Chondrocyte (in vitro differentiated cells): ENCODE data around the gene DAB2IP. TPM values are rescaled to one million over a fixed set of nuclear protein-coding genes. Genes with fewer than 3 reads are reported as not detected.

Source experiments
- DNase-seq: peaks from one replicate; pipeline ENCODE4 v3.0.0; 2021; ENCODE audit warnings: mixed read lengths, low spot score
- H3K27ac Mint-ChIP-seq: one replicate; pipeline ENCODE4 v1.8.0; 2021; ENCODE audit warnings: mild to moderate bottlenecking, moderate library complexity, mixed read lengths; ENCODE audit not compliant: unreplicated experiment
- H3K27me3 Mint-ChIP-seq: 2 replicates; pipeline ENCODE4 v1.8.0; 2021; ENCODE audit warnings: low read depth, mixed read lengths
- H3K36me3 Mint-ChIP-seq: 2 replicates; pipeline ENCODE4 v1.8.0; 2021; ENCODE audit warnings: low read depth, mixed read lengths
- H3K4me1 Mint-ChIP-seq: 2 replicates; pipeline ENCODE4 v1.8.0; 2021; ENCODE audit warnings: low read depth, mild to moderate bottlenecking, mixed read lengths
- H3K4me3 Mint-ChIP-seq: one replicate; pipeline ENCODE4 v1.8.0; 2021; ENCODE audit warnings: mild to moderate bottlenecking, moderate library complexity, mixed read lengths; ENCODE audit not compliant: unreplicated experiment
- H3K9me3 Mint-ChIP-seq: 2 replicates; pipeline ENCODE4 v1.8.0; 2021; ENCODE audit warnings: low read depth, mixed read lengths
- CTCF ChIP-seq: fragments of 200-600 bp; sonication (generic); IDR thresholded peaks from 2 replicates; pipeline ENCODE4 v1.5.0; 2021; ENCODE audit warnings: antibody characterized with exemption, mild to moderate bottlenecking, moderate library complexity
- total RNA-seq: library from RNA; stranded (reverse); gene quantifications from 3 replicates; pipeline ENCODE4 v1.2.1, GENCODE V29; 2021

DAB2IP gene
- total RNA-seq, 1 donor from 2014 or later: 58.5 TPM

- Mint-ChIP-seq H3K4me3 (no peak overlapping the region), H3K9me3 (no peaks in the 10 kb centered on the region), H3K27ac (no peak overlapping the region), H3K27me3 (no peaks in the 10 kb centered on the region), H3K4me1 (peaks cover 49% of the 10 kb centered on the region), H3K36me3 (peaks cover 1% of the 10 kb centered on the region)
- DNase-seq: no peak
- no peak for TF ChIP-seq CTCF
These were observed 95.0 kb downstream of the DAB2IP start for GRCh38 chr9:121746411-121746810.

- peak overlapping the region; percentile 19 for H3K4me3 Mint-ChIP-seq
- H3K27ac Mint-ChIP-seq: peak overlapping the region; percentile 32
- no peak for TF ChIP-seq CTCF
- H3K9me3 Mint-ChIP-seq: no peaks in the 10 kb centered on the region
- DNase-seq: no peak
- H3K4me1 Mint-ChIP-seq: peaks cover 53% of the 10 kb centered on the region
- peaks cover 1% of the 10 kb centered on the region for H3K36me3 Mint-ChIP-seq
- H3K27me3 Mint-ChIP-seq: no peaks in the 10 kb centered on the region
These were observed 95.4 kb downstream of the DAB2IP start for GRCh38 chr9:121746866-121747265.

GRCh38 chr9:121748074-121748473, 96.6 kb downstream of the DAB2IP start:
- H3K27me3 Mint-ChIP-seq: no peaks in the 10 kb centered on the region
- TF ChIP-seq CTCF: no peak
- no peak for DNase-seq
- H3K4me3 Mint-ChIP-seq: no peak overlapping the region
- H3K9me3 Mint-ChIP-seq: no peaks in the 10 kb centered on the region
- H3K27ac Mint-ChIP-seq: peak overlapping the region; percentile 86
- H3K4me1 Mint-ChIP-seq: peaks cover 61% of the 10 kb centered on the region
- peaks cover 1% of the 10 kb centered on the region for H3K36me3 Mint-ChIP-seq

GRCh38 chr9:121748727-121749423, 97.4 kb downstream of the DAB2IP start:
- peak; percentile 26 for TF ChIP-seq CTCF
- Mint-ChIP-seq H3K36me3 (peaks cover 1% of the 10 kb centered on the region), H3K27ac (peak overlapping the region; percentile 86), H3K9me3 (no peaks in the 10 kb centered on the region), H3K27me3 (no peaks in the 10 kb centered on the region), H3K4me3 (no peak overlapping the region), H3K4me1 (peaks cover 61% of the 10 kb centered on the region)
- no peak for DNase-seq

- H3K27ac Mint-ChIP-seq: peak overlapping the region; percentile 86
- no peaks in the 10 kb centered on the region for H3K9me3 Mint-ChIP-seq
- H3K27me3 Mint-ChIP-seq: no peaks in the 10 kb centered on the region
- no peak for TF ChIP-seq CTCF
- DNase-seq: no peak
- H3K36me3 Mint-ChIP-seq: peaks cover 1% of the 10 kb centered on the region
- peaks cover 61% of the 10 kb centered on the region for H3K4me1 Mint-ChIP-seq
- H3K4me3 Mint-ChIP-seq: no peak overlapping the region
These were observed 98.2 kb downstream of the DAB2IP start for GRCh38 chr9:121749614-121750013.
